ENCODE results near the gene GRM8.

GRM8 gene

GRCh38 chr7:127264219-127264618 lies 11.5 kb upstream of the GRM8 start:
- no peak overlapping the region for H3K4me3 ChIP-seq (ENCODE audit: control insufficient read depth, low read depth, low read length)
- TF ChIP-seq, protein P1, sequence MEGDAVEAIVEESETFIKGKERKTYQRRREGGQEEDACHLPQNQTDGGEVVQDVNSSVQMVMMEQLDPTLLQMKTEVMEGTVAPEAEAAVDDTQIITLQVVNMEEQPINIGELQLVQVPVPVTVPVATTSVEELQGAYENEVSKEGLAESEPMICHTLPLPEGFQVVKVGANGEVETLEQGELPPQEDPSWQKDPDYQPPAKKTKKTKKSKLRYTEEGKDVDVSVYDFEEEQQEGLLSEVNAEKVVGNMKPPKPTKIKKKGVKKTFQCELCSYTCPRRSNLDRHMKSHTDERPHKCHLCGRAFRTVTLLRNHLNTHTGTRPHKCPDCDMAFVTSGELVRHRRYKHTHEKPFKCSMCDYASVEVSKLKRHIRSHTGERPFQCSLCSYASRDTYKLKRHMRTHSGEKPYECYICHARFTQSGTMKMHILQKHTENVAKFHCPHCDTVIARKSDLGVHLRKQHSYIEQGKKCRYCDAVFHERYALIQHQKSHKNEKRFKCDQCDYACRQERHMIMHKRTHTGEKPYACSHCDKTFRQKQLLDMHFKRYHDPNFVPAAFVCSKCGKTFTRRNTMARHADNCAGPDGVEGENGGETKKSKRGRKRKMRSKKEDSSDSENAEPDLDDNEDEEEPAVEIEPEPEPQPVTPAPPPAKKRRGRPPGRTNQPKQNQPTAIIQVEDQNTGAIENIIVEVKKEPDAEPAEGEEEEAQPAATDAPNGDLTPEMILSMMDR (conservative IDR thresholded peaks at IDR 0.05; ENCODE audit: control insufficient read depth, insufficient read depth, low read depth, low read length), result no peak
- DNase-seq (ENCODE audit: low read depth), result no peak

- TF ChIP-seq, protein P1 (conservative IDR thresholded peaks at IDR 0.05; ENCODE audit: control insufficient read depth, insufficient read depth, low read depth, low read length), result no peak
- H3K4me3 ChIP-seq (ENCODE audit: control insufficient read depth, low read depth, low read length), result no peak overlapping the region
- DNase-seq (ENCODE audit: low read depth), result no peak
Measured at GRCh38 chr7:127258111-127258510, 5.4 kb upstream of the GRM8 start.

DNA sequence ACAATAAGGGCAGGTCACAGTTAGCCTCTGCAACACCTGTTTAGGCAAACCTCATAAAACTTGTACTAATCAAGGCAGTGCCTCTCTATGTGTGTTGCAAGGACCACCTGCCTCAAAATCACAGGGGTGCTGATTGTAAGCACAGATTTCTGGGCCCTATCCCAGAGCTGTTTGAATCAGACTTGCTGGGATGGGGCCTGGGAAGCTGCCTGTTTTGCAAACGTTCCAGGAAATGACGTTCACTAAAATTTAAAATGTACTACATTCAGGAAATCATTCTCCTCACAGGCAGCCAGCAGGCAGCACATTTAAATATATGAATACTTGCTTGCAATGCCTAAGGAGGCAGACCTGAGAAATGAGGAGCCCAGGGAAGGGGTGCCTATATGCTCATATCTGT lies 4.3 kb upstream of the GRM8 start:
- TF ChIP-seq, protein P1 (conservative IDR thresholded peaks at IDR 0.05; ENCODE audit: control insufficient read depth, insufficient read depth, low read depth, low read length), result no peak
- DNase-seq (ENCODE audit: low read depth), result no peak
- H3K4me3 ChIP-seq (ENCODE audit: control insufficient read depth, low read depth, low read length), result no peak overlapping the region

DNA sequence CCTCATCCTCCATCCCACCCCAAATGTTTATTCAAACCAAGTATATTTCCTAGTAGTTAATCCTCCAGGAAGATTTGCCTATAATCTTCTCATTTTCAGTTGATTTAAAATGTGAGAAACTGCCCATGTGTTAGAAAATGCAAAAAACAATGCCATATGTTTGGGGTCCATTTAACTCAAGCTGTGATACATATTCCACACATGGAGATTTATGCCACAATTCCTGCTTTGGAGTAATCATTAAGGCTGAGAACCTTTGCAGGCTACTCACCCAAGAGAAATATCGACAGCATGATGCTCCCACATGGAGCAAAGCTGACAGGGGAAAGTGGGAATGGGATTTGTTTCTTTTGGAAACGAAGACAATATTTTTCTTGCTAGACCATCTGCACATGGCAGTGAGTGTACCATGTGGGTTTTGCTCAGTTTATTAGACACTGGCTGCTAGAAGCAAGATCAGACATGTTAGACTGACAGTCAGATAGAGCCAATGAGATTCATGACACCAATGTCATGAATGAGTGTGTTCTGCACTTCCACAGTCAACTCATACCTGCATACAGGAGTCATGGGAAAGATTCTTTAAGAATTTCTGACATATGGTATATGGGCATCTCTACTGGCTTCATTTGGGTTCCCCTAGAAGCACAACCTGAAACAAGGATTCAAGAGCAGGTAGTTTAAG lies 3.4 kb upstream of the GRM8 start:
- DNase-seq (ENCODE audit: low read depth), result no peak
- TF ChIP-seq, protein P1 (conservative IDR thresholded peaks at IDR 0.05; ENCODE audit: control insufficient read depth, insufficient read depth, low read depth, low read length), result no peak
- H3K4me3 ChIP-seq (ENCODE audit: control insufficient read depth, low read depth, low read length), result no peak overlapping the region

GRCh38 chr7:127254163-127254684 lies 1.5 kb upstream of the GRM8 start:
- TF ChIP-seq, protein P1 (conservative IDR thresholded peaks at IDR 0.05; ENCODE audit: control insufficient read depth, insufficient read depth, low read depth, low read length), result no peak
- no peak overlapping the region for H3K4me3 ChIP-seq (ENCODE audit: control insufficient read depth, low read depth, low read length)

DNA sequence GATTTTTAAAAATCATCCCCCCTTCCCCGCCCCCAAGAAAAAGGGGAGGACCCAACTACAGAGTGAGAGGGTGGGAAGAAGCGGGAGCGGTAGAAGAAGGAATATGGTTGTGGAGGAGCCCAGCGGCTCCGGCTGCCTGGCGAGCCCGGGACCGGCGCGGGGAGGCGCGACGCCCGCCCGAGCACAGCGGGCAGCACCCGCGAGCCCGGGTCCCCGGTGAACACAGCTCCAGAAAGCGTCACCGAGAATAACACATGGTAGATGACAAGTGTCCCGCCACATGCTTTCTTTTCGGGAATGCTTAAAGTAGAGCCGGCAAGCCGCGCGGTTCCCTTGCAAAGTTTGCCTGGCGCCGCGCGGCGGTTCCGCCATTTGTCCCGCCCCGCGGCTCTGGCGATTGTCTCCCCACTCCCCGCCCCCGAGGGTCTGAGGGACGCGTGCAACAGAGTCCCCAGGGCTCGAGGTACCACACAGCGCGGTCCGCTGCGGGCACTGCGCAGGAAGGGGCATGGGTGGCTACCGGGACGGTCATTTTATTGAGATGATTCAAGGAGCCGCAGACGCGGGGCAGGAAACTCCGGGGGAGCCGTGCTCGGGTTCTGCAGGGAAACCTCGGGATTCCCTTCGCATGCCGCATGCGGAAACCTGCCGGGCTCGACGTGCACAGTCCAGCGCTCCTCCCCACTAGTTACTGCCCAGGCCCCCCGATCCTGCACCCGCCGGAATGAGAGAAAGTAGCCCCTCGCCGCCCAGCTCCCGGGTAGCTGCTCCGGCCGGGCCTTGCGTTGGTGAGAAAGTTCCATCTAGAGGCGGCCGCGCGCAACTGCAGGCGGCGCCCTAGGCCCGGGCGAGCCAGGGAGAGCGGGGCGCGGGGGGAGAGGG lies 781 bp upstream of the GRM8 start:
- DNase-seq (ENCODE audit: low read depth), result peak; percentile 28
- peak overlapping the region; percentile 57 for H3K4me3 ChIP-seq (ENCODE audit: control insufficient read depth, low read depth, low read length)
- TF ChIP-seq, protein P1 (conservative IDR thresholded peaks at IDR 0.05; ENCODE audit: control insufficient read depth, insufficient read depth, low read depth, low read length), result peak; percentile 52

More at GRCh38 chr7:127254163-127254684, 1.5 kb upstream of the GRM8 start:
- no peak for DNase-seq (ENCODE audit: low read depth)
